ENCODE measurements around the gene FAM174C.
"Not testable (repeated sequence)": the region's sequence is repeated elsewhere in the genome, so short reads cannot be mapped to it uniquely, and the experiment has no call there.

FAM174C gene

DNA sequence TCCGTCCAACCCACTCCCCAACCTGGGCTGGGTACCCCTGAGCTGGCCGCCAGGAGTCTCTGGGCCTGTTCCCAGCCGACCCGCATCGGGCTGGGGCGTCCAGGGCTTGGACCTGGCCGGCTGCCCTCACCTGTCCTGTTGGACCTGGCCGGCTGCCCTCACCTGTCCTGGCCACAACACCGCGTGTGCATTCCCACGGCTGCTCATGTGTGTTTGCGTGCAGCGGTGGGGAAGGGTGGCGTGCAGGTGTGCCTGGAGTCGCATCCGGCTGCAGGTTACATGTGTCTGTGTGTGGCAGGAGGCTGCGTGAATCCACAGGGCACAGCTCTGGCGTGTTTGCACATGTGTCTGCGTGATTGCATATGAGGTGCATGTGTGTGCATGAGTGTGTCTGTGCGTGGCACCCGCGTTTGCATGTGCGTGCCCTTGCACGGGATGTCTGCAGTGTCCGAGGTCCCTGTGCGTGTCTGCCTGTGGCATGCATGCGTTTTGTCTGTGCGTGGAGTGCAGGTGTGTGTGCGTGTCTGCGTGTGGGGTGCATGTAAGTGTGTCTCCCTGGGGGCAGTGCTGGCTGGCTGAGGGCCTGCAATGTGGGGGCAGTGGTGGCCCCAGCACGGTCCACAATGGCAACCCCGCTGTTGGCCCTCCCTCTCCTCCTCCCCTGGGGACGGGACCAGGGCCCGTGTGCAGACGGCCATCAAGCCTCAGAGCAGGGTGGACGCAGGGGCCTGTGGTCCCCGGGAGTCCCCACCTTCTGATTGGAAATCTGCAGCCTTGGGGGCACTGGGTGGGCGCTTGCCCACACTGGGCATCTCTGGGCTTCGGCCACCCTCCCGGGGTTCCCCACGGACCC lies 13.7 kb downstream of the FAM174C start:
- no peak for DNase-seq

DNA sequence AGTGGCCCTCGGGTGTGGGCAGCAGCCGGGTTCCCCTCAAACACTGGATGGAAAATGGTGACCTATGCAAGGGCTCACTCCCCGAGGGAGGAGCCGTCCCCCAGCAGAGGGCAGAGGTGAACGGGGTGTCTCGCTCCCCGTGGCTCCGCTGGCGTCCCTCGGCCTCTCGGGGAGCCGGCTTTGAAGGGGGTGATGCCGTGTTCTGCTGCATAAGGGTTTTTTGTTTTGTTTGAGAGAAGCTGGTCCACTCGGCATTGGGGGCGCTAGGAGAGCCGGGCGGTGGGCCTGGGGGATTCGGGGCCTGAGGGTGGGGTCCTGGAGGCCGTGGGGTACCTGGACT lies 14.3 kb downstream of the FAM174C start:
- no peak for DNase-seq

DNA sequence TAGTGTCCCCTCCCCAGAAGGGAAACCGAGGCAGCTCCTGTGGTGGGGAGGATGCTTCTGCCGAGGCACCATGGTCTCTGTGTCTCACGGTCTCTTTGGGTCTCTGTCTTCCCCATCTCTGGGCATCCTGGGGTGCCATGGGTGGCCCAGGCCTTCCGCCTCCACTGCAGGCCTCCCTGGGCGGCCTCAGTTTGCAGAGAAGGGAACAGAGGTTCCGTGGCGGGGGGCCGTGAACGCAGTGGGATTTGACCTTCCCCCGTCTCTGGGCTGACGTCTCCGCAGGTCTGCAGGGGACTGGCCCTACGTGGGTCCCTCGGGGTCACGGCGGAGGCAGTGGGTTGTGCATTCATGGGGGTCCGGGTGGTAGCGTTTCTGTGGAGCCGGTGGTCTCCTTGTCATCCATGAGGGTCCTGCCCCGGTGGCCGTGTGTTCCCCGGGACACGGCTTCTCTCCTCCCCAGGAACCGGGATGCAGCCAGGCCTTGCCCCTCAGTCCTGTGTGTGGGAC lies 14.9 kb downstream of the FAM174C start:
- no peak for DNase-seq

DNA sequence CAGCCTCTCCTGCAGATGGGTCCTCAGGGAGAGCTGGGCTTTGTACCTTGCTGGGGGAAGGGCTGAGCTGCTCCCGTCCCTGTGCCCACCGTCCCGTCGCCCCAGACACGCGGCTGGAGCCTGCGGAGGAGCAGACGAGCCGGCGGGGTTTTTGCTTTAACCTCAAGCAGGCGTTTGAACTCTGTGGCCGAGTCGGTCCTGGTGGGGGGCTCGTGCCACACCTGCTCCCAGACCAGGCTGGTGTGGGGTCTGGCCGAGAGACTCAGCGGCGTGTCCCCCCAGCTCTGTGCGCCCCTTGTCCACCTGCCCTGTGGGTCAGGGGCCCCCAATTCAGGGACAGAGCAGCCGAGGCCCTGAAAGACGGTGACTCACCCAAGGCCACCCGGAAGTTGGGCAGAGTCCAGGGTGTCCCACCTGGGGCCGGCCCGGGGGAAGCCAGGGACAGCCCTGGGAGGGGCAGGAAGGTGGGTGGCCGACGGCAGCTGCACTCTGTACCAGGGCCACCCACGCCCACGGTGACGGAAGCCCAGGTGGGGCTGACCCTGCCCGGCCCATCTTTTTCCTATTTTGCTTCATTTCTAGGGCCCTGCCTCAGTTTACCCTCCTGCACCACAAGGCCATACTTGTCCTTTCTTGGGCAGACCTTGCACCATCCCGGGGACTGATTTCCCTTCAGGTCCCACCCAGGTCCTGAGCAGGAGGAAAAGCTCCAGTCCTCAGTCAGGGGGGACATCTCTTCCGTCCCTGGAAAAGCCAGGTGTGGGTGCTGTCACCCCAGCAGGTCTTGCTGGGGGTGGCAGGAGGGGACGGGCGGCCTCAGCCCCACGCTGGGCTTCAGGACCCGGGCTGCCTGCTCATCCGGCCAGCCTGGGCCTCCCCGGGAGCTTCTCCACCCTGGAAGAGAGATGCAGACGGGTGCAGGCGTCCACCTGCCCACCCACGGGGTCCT lies 15.6 kb downstream of the FAM174C start:
- no peak for DNase-seq

DNA sequence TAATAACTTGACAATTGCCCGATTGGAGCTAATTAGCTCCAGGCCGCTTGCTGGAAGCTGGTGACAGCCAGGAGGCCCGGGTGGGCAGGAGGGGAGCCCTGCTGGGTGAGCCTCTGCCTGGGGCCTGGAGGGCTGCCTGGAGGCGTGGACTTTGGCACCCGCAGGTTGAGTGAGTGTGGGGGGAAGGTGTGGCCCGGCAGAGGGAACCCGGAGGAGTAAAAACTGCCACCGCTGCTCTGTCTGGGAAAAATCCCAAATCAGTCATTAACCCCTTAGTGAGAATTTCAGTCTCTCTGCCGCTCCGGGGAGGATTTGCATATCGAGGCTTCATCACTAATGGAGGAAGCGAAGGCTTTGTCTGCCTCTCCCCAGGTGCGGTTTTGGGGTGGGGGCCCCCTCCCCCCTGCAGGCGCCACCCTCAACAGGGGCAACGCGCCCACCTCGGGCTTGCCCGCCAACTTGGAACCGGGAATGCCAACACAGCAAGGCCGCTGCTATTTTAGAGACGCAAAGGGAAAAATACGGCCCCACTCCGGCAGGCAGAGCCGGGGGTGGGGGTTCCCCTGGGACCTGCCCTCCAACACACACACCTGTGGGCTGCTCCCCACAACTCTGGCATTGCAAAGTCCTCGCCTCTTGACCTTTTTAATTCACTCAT lies 16.6 kb downstream of the FAM174C start:
- DNase-seq: no peak

DNA sequence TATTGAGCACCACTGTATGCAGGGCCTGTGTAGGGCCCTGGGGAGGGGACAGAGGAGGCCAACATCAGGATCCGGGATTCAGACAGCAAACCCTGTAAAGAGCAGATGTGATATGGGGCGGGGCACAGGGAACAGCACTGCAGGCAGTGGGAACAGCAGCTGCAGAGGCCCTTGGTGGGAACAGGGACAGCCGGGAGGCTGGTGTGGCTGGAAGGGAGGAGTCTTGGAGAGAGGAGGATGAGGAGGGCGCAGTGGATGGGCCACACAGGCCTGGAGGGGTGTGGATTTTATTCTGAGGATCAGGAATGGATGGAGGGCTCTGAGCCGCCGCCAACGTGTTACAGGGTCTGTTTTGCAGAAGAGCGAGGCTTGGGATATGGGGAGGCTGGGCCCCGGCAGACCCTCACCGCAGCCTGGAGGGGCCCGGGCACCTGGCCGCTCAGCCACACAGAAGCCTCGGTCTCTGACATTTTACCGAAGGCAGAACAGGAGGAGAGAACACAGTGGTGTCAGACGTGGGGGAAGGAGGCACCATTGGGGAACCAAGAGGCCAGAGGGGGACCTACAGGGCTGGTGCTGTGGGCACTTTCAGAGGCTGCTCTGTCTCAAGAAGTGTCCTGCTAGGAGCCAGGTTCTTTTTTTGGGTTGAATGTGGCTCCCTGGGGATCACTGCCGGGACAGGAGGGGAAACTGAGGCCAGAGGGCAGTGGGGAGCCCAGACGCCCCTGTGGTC lies 17.3 kb downstream of the FAM174C start:
- DNase-seq: no peak

DNA sequence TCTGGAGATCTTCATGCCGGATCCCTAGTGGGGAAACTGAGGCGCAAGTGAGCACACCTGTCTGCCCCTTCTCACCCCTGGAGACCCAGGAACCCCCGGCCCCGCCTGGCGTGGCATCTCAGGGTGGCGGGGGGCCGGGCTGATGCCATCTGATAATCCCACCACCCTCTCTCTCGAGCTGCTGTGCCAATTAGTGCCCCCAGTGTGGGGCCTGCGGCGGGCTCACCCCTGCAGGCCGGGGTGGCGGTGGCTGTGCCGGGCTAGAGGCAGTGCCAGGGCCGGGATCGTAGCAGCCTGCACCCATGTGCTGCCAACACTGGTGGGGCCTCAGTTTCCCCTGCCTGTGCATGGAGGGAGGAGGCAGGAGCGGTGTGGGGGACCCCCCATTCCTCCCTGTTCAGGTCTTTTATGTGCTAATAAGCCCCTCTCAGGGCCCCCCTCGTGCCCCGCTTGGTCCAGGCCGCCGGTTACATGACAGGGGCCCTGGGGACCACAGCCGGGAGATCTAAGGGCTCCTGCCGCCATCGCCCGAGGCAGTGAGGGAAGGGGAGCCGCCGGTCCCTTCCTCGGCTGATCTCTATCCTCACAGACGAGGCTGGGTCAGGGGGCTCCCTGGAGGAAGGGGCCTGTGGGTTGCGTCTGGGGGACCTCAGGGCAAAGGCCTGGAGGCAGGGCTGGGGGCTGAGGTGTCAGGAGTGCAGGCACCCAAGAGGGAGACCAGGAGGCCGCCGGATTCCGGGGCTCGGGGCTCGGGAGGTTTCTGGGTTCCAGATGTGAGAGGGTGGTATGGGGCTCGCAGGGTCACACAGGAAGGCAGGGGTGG lies 18.7 kb downstream of the FAM174C start:
- DNase-seq: no peak

DNA sequence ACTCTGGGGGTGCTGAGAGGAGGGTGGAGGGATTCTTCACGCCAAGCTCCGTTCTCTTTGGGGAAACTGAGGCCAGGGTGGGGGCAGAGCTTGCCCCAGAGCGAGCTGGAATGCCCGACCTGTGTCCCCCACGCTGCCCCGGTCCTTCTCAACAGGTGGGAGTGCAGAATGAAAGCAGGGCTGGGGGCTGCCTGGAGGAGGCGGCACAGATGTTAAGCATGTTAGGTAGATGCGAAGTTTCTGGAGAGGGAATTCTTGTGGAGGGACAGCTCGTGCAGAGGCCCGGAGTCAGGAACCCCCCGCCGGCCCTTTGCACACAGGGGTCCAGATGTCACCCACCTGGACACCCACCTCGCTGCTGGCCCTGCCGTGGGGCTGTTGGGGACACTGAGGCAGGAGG lies 19.4 kb downstream of the FAM174C start:
- DNase-seq: no peak

DNA sequence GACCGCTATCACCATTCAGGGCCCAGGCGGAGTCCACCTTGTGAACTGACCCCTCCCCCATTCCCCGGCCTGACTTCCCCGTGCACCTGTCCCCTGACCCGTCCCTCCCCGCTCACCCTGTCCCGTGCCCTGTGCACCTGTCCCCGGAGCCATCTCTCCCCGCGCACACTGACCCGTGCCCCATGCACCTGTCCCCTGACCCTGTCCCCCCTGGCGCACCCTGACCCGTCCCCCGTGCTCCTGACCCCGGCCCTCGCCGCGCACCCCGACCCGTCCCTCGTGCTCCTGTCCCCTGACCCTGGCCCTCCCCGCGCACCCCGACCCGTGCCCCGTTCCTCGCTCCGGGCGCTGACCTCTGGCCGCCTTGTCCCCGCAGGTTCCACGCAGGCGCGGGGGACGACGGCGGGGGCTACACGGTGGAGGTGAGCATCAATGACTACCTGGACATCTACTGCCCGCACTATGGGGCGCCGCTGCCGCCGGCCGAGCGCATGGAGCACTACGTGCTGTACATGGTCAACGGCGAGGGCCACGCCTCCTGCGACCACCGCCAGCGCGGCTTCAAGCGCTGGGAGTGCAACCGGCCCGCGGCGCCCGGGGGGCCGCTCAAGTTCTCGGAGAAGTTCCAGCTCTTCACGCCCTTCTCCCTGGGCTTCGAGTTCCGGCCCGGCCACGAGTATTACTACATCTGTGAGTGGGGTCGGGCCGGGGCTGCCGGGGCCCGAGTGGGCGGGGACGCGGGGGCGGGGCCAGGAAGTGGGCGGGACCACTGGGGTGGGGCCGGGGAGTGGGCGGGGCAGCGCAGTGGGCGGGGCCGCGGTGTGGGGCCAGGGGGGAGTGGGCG lies 20.1 kb downstream of the FAM174C start:
- DNase-seq: peak; percentile 86

DNA sequence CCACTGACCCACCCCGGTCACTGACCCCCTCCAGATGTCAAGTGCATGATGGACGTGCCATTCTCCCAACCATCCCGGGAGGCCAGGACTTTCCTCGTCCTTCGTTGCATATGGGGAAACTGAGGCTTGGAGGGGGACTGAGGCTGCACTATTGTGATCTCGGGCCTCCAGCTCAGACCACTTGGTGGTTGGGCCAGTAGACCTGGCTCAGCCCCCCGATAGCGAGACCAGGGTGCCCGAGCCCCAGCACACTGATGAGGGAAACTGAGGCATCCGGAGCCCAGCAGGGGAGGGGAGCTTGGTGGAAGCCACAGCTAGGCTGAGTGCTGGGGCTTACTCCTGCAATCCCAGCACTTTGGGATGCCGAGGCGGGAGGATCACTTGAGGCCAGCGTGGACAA lies 20.7 kb downstream of the FAM174C start:
- no peak for DNase-seq

DNA sequence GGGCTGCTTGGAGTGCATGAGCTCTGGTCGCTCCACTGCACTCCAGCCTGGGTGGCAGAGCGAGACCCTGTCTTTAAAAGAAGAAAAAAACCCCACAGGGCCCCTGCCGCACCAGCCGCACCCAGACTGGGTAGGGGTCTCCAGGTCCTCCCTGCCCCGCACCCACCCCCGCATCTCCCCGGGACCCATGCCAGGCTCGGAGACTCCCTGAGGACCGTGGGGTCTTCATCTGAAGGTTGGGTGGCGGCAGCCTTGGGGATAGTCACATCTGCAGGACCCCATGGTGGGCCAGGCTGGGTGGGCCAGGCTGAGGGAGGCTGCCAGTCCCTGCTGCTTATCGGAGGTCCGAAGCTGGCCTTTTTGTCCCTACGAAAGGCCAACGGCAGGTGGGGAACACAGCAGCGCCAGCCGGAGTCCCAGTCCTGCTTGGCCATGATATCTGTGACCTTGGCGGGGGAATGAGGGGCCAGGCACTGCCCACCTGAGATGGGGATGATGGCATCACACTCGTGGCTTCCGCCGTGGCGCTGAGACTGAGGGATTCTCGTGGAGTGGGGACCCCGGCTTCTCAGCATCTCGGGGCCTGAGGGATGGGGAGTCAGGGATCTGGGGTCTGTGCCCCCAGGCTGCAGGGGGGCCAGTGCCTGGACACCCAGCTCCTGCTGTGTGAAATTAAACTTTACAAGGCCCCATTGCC lies 21.4 kb downstream of the FAM174C start:
- DNase-seq: no peak

DNA sequence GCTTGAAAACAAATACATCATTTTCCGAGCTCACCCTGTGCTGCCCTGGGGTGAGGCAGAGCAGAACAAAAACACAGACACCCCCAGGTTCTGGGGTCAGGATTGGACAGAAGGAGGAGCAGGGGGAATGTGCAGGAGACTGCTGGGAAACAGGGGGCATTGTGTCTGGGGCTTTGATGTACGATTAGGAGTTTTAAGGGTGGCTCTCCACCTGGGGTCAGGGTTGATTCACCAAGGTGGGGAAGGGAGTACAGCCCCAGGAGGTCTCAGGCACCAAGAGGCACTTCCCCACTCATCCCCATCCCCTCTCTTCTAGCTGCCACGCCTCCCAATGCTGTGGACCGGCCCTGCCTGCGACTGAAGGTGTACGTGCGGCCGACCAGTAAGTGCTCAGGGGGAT lies 22.9 kb downstream of the FAM174C start:
- DNase-seq: no peak

DNA sequence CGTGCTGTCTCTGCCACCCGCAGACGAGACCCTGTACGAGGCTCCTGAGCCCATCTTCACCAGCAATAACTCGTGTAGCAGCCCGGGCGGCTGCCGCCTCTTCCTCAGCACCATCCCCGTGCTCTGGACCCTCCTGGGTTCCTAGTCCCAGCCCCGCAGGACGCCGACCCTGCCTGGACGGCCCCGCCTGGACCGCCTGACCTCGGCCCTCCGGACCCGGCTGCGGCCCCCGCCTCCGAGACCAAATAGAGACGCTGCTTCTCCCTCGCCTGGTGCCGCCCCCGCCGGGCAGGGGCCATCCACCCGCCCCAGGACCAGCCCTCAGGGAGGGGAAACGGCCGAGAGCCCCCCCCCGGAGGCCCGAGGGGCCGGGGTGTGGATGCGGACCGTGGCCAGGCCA lies 24.5 kb downstream of the FAM174C start:
- DNase-seq: no peak

DNA sequence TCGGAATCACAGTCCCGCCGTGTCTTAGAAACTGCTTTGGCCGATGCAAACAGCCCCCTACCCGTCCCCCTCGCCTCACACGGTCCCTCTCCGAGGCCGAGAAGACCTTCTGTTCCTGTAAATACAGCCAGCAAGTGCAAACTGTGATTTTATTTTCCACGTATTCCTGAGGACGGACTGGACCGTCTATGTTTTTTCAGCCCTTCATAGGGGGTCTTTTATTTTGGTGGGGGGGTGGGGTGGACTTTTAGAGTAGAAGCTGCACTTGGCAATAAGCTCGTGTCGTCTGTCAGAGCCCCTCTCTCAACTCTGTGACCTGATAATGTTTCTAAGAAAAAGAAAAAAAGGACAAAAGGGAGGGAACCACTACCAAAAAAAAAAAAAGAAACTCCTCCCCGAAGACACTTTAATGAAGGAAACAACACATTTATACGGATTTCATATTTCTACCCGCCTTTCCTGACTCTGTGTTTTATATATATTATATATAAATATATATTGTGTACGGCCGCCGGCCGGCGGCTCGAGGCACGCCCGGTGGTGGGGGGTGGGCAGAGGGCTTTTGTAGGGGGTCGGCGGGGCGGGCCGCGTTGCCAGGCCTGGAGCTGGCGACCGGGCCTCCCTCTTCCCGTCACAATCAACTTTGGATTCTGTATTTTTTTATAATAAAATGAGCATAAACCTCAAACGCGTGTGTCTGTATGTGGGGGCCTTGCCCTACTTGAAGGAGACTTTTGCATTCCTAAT lies 25.6 kb downstream of the FAM174C start:
- no peak for DNase-seq

DNA sequence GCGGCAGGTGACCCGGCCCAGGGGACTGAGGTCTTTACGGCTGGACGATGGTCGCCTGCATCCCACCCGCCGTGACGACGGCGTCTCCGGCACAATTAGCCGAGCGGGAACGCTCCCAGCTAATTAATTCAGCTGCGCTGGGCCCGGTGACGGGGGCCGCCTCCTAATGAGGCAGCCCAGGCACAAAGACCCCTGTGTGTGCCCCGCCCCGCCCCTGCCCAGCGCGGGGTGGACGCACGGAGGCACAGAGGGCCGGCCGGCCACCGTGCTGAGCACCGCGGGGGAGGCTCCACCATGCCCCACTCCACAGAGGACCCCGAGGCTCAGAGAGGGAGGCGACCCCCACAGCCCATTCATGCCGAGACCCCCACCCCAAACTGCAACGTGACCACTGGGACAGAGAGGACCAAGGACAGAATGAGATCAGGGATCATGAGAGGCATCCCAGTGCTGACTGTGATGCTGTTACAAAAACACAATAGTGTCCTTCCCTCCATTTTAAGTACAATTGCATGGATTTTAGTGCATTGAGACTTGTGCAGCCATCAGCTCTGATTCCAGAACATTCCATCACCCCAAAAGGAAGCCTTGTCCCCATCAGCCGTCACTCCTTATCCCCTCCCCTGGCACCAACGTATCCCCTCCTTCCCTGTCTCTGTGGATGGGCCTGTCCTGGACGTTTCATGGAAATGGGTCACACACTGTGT lies 27.4 kb downstream of the FAM174C start:
- no peak for DNase-seq

DNA sequence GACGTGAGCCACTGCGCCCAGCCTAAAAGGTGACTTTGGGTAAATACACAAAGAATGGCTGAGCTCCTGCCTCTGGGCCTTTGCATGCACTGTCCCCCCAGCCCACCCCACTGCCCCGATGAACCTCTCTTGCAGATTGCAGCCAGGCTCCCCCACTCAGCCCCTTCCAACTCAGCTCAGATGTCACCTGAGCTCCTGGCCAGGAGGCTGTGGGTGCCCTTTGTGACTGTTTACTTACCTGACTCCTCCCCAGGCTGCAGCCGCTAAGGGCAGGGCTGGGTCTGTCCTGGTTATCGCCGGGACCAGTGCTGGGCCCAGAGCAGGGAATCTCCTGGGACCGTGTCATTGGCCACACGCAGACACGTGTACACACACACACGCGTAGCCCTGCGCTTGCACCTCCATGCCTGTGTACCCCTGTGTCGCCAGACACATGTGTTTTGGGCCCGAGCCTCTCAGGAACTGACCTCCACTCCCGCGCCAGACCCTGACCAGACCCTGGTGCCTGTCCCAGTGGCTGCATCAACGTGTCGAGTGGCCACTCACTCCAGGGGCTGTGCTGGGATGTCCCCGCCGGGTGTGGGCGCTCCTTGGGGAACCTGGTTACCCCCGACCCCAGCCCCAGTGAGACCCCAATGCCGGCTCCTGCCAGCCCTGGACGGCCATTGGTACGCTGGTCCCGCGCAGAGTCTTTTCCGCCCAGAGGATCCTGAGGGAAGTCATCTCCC lies 29.0 kb downstream of the FAM174C start:
- no peak for DNase-seq

DNA sequence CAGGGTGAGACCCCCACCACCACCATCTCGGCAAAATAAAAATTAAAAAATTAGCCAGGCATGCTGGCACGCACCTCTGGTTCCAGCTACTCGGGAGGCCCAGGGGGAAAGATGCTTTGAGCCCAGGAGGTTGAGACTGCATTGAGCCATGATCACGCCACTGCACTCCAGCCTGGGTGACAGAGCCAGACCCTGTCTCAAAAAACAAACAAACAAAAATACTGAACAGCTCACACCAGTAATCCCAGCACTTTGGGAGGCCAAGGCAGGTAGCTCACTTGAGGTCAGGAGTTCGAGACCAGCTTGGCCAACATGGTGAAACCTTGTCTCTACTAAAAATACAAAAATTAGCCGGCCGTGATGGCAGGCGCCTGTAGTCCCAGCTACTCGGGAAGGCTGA lies 30.0 kb downstream of the FAM174C start:
- not testable (repeated sequence) for DNase-seq

DNA sequence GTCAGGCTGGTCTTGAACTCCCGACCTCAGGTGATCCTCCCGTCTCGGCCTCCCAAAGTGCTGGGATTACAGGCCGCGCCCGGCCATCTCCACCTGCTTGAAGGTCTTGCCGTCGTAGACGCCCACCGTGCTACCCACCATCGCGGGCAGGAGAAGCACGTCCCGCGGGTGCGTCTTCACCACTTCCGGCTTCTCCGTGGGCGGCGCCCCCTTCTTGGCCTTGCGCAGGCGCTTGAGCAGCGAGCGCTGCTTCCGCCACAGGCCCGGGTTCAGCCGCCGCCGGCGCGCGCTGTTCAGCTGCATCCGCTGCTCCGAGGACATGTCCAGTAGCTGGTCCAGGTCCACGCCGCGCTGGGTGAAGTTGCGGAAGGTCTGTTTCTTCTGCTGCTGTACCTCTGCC lies 32.0 kb downstream of the FAM174C start:
- no peak for DNase-seq
